Esophagus (tissue), 2 donors: Measurements from ENCODE around the gene ADH5. TPM values are rescaled to one million over a fixed set of nuclear protein-coding genes. Genes with fewer than 3 reads are reported as not detected.

Experiments used
- H3K27ac ChIP-seq, 2 donors: one replicate each; pipeline ENCODE4 v1.5.1; 2013; ENCODE audit warnings: low read depth in 2 of 2, mild to moderate bottlenecking in 2 of 2, inconsistent platforms in 1 of 2, low read length in 1 of 2, moderate library complexity in 1 of 2
- H3K27me3 ChIP-seq, 2 donors: one replicate each; pipeline ENCODE4 v1.6.1; 2013; ENCODE audit warnings: low read length in 2 of 2, control low read depth in 1 of 2, mild to moderate bottlenecking in 1 of 2; ENCODE audit not compliant: insufficient read depth in 2 of 2, control insufficient read depth in 1 of 2
- H3K36me3 ChIP-seq, 2 donors: one replicate each; pipeline ENCODE4 v1.6.1; 2013; ENCODE audit warnings: low read length in 1 of 2; ENCODE audit not compliant: control insufficient read depth in 2 of 2, insufficient read depth in 2 of 2
- H3K4me1 ChIP-seq, 2 donors: one replicate each; pipeline ENCODE4 v1.6.1; 2013; ENCODE audit warnings: low read length in 1 of 2; ENCODE audit not compliant: control insufficient read depth in 2 of 2, insufficient read depth in 2 of 2
- H3K4me3 ChIP-seq, 2 donors: one replicate each; pipeline ENCODE4 v1.5.1; 2013; ENCODE audit warnings: low read length in 2 of 2, mild to moderate bottlenecking in 2 of 2, low read depth in 1 of 2, moderate library complexity in 1 of 2
- H3K9me3 ChIP-seq, 2 donors: one replicate each; pipeline ENCODE4 v1.6.1; 2013; ENCODE audit warnings: mild to moderate bottlenecking in 2 of 2, low read depth in 1 of 2, low read length in 1 of 2, moderate library complexity in 1 of 2; ENCODE audit not compliant: control insufficient read depth in 2 of 2, insufficient read depth in 1 of 2
- WGBS, 2 donors: extraction: QIAGEN DNeasy Blood & Tissue Kit; methylation state at CpG; one replicate each; pipeline ENCODE4 v1.1.7; 2013; 5-methylcytosine and 5-hydroxymethylcytosine counted together
- polyA plus RNA-seq, 2 donors: library from polyadenylated mRNA; stranded (reverse); fragments of 200-250 nt; gene quantifications; one replicate each; pipeline ENCODE4 v1.2.3, GENCODE V29; 2013
- donor health status: healthy with polysubstance abuse.
- donor health status: Bipolar disorder and iron deficiency.

The ADH5 gene
- 100 to 1,000 TPM in 1 of 2 donors, 10 to 100 TPM in 1; 51.0 to 112 TPM for polyA plus RNA-seq

GRCh38 chr4:99088481-99089365, at the start of gene ADH5:
Gene ADH5 (minus strand): TSS chr4:99088788. CDS start chr4:99088700, 88 bp downstream.
- Histone ChIP-seq H3K4me3 (peak within 1 kb of the TSS; percentile 94 to 95), H3K4me1 (no peaks in the 10 kb centered on the region), H3K9me3 (no peaks in the 10 kb centered on the region), H3K27me3 (no peaks in the 10 kb centered on the region), H3K27ac (peak within 1 kb of the TSS; percentile 92 to 98), H3K36me3 (peaks cover 0 to 3% of the 10 kb centered on the region in 2 donors)
- 0 to 1% methylated on average over 52 to 53 of the region's 53 CpGs for WGBS, 2 donors

GRCh38 chr4:99136329-99136728, 47.7 kb upstream of the ADH5 start:
- Histone ChIP-seq H3K4me1 (no peaks in the 10 kb centered on the region), H3K27ac (no peak overlapping the region), H3K4me3 (no peak overlapping the region), H3K36me3 (no peaks in the 10 kb centered on the region), H3K27me3 (no peaks in the 10 kb centered on the region), H3K9me3 (no peaks in the 10 kb centered on the region)

GRCh38 chr4:99135541-99136162, 47.1 kb upstream of the ADH5 start:
- no peaks in the 10 kb centered on the region for H3K27me3 ChIP-seq
- no peaks in the 10 kb centered on the region for H3K36me3 ChIP-seq
- 60 to 63% methylated on average over 3 of the region's 3 CpGs for WGBS, 2 donors

GRCh38 chr4:99134586-99134985, 46.0 kb upstream of the ADH5 start:
- Histone ChIP-seq H3K36me3 (no peaks in the 10 kb centered on the region), H3K27me3 (no peaks in the 10 kb centered on the region), H3K4me1 (no peaks in the 10 kb centered on the region), H3K9me3 (no peaks in the 10 kb centered on the region), H3K4me3 (no peak overlapping the region), H3K27ac (no peak overlapping the region)
- 63 to 82% methylated on average over 3 of the region's 3 CpGs for WGBS, 2 donors

More at GRCh38 chr4:99135541-99136162, 47.1 kb upstream of the ADH5 start:
- H3K27ac ChIP-seq: no peak overlapping the region
- H3K9me3 ChIP-seq: no peaks in the 10 kb centered on the region
- no peaks in the 10 kb centered on the region for H3K4me1 ChIP-seq
- H3K4me3 ChIP-seq: no peak overlapping the region

DNA sequence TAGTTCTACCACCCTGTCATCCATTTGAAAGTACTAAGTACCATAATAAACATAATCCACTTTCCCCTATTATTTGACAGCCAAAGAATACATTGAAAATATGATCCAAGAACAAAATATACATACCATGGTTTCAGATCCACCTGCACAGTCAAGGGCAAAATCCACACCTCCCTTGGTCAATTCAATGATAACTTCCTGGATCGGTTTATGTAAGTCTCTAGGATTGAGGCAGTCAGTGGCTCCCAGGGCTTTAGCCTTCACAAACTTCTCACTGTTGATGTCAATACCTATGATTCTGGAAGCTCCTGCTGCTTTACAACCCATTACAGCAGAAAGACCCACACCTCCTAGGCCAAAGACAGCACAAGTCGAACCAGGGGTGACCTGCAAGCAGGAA, 42.8 kb upstream of the ADH5 start:
- Histone ChIP-seq H3K4me1 (no peaks in the 10 kb centered on the region), H3K27ac (no peak overlapping the region), H3K9me3 (no peaks in the 10 kb centered on the region), H3K27me3 (no peaks in the 10 kb centered on the region), H3K4me3 (no peak overlapping the region), H3K36me3 (no peaks in the 10 kb centered on the region)
- WGBS, 2 donors: 68 to 87% methylated on average over 2 of the region's 2 CpGs

- H3K27ac ChIP-seq: no peak overlapping the region
- no peaks in the 10 kb centered on the region for H3K27me3 ChIP-seq
- no peaks in the 10 kb centered on the region for H3K9me3 ChIP-seq
- 50 to 57% methylated on average over 1 of the region's 1 CpG for WGBS, 2 donors
- H3K36me3 ChIP-seq: no peaks in the 10 kb centered on the region
- no peak overlapping the region for H3K4me3 ChIP-seq
- H3K4me1 ChIP-seq: no peaks in the 10 kb centered on the region
These were observed 37.8 kb upstream of the ADH5 start for GRCh38 chr4:99126376-99126775.

DNA sequence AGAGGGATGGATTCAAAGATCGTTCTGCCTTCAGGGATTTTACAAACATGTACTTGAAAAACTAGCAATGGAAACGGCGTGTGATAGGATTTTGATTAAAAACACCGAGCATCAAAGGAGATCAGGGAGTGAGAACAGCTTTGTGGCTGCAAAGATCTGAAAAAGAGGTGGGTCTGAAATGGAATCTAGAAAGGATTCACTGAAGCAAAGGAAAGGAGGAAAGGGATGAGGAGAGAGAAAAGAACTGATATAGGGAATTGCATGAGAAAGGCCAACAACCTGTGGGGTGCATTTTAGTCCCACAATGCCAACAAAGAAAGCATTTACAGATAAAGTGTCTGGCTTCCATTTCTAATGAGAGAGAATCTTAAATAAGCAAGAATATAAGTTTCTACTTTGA, 32.4 kb upstream of the ADH5 start:
- Histone ChIP-seq H3K9me3 (no peaks in the 10 kb centered on the region), H3K27ac (no peak overlapping the region)
- 78 to 94% methylated on average over 4 of the region's 4 CpGs for WGBS, 2 donors

GRCh38 chr4:99120501-99120900, 31.9 kb upstream of the ADH5 start:
- Histone ChIP-seq H3K4me1 (no peaks in the 10 kb centered on the region), H3K27ac (no peak overlapping the region), H3K36me3 (no peaks in the 10 kb centered on the region), H3K9me3 (no peaks in the 10 kb centered on the region), H3K27me3 (no peaks in the 10 kb centered on the region), H3K4me3 (no peak overlapping the region)
- WGBS, 2 donors: 88 to 93% methylated on average over 5 of the region's 5 CpGs

More for the DNA sequence above, 32.4 kb upstream of the ADH5 start:
- no peak overlapping the region for H3K4me3 ChIP-seq
- no peaks in the 10 kb centered on the region for H3K4me1 ChIP-seq
- no peaks in the 10 kb centered on the region for H3K36me3 ChIP-seq
- H3K27me3 ChIP-seq: no peaks in the 10 kb centered on the region

DNA sequence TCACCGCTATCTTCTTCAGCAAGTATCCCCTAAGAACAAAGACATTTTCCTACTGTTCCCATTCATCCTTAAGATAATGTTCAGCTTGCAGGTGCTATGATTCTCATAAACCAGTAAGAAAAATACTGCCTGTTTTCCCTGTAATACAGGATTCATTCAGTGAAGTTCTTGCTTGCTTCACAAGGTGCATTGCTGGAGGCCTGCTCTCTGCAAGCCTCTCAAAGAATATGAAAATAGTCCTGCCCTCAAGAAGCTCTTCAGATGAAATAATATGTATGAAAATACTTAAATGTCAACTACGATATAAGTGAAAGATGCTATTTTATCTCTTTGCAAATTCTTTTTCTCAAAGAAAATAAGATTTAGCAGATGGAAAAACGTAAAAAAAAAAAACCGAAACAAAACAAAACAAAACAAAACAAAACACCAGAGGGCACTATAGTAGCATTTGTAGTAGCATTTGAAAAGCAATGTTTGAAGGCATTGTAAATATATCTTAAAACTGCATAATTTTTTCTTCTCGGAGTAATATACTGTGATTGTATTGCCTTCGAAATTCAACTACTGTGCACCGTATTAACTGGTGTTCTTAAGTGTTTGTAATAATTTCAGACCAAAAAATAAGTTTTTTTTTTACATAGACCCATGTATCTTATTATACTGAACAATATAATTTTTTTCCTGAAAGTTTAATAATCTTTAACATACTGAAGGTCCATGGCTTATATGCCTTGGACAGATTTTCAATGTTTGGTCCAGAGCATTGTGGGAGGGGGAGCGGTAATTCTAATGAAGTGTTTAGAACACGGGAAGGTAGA, 29.5 kb upstream of the ADH5 start:
- no peaks in the 10 kb centered on the region for H3K27me3 ChIP-seq
- no peaks in the 10 kb centered on the region for H3K36me3 ChIP-seq
- WGBS, 2 donors: 41 to 67% methylated on average over 9 of the region's 9 CpGs
- no peak overlapping the region for H3K4me3 ChIP-seq
- no peaks in the 10 kb centered on the region for H3K4me1 ChIP-seq
- H3K27ac ChIP-seq: no peak overlapping the region
- no peaks in the 10 kb centered on the region for H3K9me3 ChIP-seq
